Measurements from ENCODE around the gene PCNX1.
"Not testable (repeated sequence)": the region's sequence is repeated elsewhere in the genome, so short reads cannot be mapped to it uniquely, and the experiment has no call there.

PCNX1 gene

GRCh38 chr14:71129716-71130490 is 222.6 kb downstream of the PCNX1 start:
- DNase-seq (ENCODE audit: low read depth), result not testable (repeated sequence)

DNA sequence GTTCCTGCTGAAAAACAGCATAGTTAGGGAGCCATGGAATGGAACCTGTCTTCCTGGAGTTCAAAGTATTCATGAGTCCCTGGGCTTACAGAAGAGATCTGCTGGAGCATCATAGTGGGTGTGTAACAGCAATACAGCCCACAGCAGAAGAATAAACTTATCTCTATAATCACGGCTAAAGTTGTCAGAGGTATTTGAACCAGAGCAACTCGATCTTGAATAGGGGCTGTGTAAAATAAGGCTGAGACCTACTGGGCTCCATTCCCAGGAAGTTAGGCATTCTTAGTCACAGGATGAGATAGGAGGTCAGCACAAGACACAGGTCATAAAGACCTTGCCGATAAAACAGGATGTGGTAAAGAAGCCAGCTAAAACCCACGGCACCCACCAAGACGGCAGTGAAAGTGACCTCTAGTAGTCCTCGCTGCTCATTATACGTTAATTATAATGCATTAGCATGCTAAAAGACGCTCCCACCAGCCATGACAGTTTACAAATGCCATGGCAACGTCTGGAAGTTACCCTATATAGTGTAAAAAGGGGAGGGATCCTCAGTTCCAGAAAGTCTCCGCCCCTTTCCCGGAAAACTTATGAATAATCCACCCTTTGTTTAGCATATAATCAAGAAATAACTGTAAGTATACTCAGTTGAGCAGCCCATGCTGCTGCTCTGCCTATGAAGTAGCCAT is 223.4 kb downstream of the PCNX1 start:
- DNase-seq (ENCODE audit: low read depth), result no peak

GRCh38 chr14:71133296-71133695 is 226.0 kb downstream of the PCNX1 start:
- no peak for DNase-seq (ENCODE audit: low read depth)

GRCh38 chr14:71135496-71135895 is 228.2 kb downstream of the PCNX1 start:
- no peak for DNase-seq (ENCODE audit: low read depth)

DNA sequence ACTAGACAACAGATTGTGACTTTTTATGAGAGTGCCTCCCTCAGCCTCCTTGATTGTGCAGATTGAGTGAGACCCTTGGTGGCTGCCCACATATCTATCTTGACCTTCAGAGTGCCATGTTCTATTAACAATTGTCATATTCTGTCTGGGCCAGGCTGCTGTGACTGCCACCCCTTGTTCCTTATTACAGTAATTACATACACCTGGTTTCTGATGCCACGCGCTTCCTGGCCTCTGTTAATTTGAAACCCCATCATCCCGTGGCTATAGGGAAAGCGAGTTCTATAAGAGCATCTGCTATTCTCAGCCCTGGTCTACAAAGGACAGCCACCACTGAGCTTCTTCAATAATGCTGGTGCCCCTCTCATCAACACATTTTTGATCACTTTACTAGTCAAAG is 228.7 kb downstream of the PCNX1 start:
- DNase-seq (ENCODE audit: low read depth), result no peak

DNA sequence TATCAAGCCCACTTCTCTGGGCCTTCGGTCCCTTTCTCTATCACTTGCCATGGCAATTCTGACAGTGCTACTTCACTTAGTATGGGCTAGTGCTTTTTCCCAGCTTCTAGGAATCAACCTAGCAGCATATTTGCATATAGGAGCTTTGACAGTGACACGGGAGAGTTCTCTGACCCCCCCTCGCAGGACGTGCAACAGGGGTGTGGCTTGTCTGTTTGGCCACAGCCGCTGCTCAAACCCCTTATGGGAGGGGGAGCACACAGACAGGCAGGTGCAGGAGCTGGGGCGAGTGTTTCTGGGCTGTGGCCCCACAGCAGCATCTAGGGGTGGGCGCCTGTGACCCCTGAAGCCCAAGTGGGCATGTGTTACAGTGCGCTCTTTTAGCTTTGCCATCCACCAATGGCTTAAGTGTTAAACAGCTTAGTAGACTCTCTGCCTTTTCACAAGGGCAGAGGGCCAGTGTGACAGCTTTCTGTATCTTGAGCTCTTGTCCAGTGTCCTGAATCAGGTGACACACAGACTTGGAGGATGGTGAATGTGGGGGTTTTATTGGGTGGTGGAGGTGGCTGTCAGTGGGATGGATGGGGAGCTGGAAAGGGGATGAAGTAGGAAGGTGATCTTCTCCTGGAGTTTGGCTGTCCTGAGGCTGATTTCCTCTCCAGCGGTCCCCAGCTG is 229.3 kb downstream of the PCNX1 start:
- no peak for DNase-seq (ENCODE audit: low read depth)

- no peak for DNase-seq (ENCODE audit: low read depth)
These were observed 230.5 kb downstream of the PCNX1 start for GRCh38 chr14:71137536-71138447.

DNA sequence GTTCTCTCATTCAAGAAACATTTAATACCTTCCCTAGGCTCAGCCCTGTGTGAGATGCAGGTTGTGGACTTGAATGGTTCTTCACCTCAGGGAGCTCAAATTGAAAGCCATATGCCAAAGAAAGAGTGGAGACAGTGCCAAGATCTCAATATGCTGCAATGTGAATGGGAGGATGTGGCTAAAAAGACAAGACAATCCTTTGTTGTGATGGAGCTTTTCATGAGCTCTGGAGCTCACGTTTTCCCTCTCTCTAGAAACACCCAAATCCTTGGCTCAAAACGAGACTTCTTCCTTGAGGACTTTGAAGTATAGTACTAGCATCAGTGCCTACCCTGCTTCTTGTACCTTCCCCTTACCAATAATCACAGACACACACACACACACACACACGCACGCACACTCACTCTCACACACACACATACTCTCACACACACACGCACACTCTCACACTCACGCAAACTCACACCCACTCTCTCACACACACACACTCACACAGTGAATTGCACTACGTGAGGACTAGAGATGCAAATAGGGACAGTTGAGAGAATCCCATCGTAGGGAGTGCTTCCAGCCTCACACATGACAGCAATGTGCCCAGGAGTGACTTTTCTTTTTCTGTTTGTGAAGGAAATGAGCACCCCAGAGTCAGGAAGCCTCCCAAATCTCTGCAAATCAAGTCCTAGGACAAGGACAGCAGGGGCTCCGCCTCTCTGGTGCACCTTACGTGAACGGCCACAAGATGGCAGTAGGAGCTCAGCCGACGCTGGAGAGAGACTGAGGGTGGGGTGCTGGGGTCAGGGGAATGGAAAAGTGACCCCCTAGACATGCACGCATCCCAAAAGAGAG is 231.4 kb downstream of the PCNX1 start:
- peak; percentile 3 for DNase-seq (ENCODE audit: low read depth)

- DNase-seq (ENCODE audit: low read depth), result no peak
These were observed 232.2 kb downstream of the PCNX1 start for GRCh38 chr14:71139294-71139946.

GRCh38 chr14:71140157-71140556 is 232.9 kb downstream of the PCNX1 start:
- DNase-seq (ENCODE audit: low read depth), result no peak

- DNase-seq (ENCODE audit: low read depth), result no peak
These were observed 234.6 kb downstream of the PCNX1 start for GRCh38 chr14:71141701-71142374.

- DNase-seq (ENCODE audit: low read depth), result no peak
These were observed 235.2 kb downstream of the PCNX1 start for GRCh38 chr14:71142375-71143038.

GRCh38 chr14:71143381-71144290 is 236.4 kb downstream of the PCNX1 start:
- DNase-seq (ENCODE audit: low read depth), result peak; percentile 8

- not testable (repeated sequence) for DNase-seq (ENCODE audit: low read depth)
These were observed 240.1 kb downstream of the PCNX1 start for GRCh38 chr14:71147335-71147734.

GRCh38 chr14:71148627-71149026 is 241.4 kb downstream of the PCNX1 start:
- no peak for DNase-seq (ENCODE audit: low read depth)

DNA sequence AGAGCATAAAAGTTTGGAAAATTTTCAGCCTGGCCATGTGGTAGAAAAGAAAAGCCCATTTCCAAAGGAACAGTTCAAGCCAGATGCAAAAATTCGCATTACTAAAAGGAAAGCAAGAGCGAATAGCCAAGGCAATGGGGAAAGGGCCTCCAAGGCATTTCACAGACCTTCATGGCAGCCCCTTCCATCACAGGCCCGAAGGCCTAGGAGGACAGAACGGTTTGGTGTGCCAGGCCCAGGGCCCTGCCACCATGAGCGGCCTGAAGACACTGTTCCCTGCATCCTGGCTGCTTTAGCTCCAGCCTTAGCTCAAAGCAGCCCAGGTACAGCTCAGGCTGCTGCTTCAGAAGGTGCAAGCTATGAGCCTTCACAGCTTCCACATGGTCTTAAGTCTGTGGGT is 243.5 kb downstream of the PCNX1 start:
- DNase-seq (ENCODE audit: low read depth), result no peak

DNA sequence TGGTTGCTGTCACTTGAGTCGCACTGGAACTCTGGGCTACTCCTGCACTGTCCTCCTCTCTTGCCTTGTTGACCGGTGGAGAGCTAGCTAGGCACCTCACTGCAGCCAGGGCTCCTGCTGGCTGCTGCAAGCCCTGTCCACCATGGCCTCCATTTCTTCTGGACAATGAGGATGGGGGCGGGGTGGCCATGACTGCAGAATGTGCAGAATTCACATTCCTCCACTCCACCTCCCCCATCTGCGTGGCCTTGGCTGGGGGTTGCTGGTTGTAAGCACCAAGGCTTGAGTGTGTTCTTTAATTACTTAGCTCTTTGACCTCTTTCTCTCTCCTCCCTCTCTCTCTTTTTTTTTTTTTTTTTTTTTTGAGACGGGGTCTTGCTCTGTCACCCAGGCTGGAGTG is 248.5 kb downstream of the PCNX1 start:
- DNase-seq (ENCODE audit: low read depth), result no peak

All from T-helper 22 cell (primary cell).